Measurements from ENCODE around the gene TMEM86A. TPM values are rescaled to one million over a fixed set of nuclear protein-coding genes. Genes with fewer than 3 reads are reported as not detected.

The TMEM86A gene
- total RNA-seq, 4 donors from 2014 or later, result 1.7 to 3.6 (median 2.8) TPM

GRCh38 chr11:18737642-18738041 lies 39.1 kb downstream of the TMEM86A start:
- no peak overlapping the region for H3K4me3 ChIP-seq
- no peaks in the 10 kb centered on the region for H3K4me1 ChIP-seq
- no peak for TF ChIP-seq POLR2A (IDR thresholded peaks at IDR 0.05)
- DNase-seq (no peak), ATAC-seq (no peak)
- H3K36me3 ChIP-seq, result no peaks in the 10 kb centered on the region
- intact Hi-C loops (cut with DNase I; ENCODE audit: low total_unique reads) (no loop called here), in situ Hi-C loops (cut with MboI; ENCODE audit: low sequenced_read_pairs in 4 of 4) (loop anchor here in 2 of 4 donors (25.0 kb wide), 1 partner anchor 625 kb away; the partner anchor contains the start of gene SAAL1 (in 2 of the 2))
- no peaks in the 10 kb centered on the region for H3K9me3 ChIP-seq
- H3K27me3 ChIP-seq, result no peaks in the 10 kb centered on the region
- no peak overlapping the region for H3K27ac ChIP-seq

GRCh38 chr11:18739685-18740084 lies 41.1 kb downstream of the TMEM86A start:
- intact Hi-C loops (cut with DNase I; ENCODE audit: low total_unique reads), result no loop called here

GRCh38 chr11:18741783-18742182 lies 43.2 kb downstream of the TMEM86A start:
- intact Hi-C loops (cut with DNase I; ENCODE audit: low total_unique reads), result no loop called here
- Histone ChIP-seq H3K9me3 (no peaks in the 10 kb centered on the region), H3K27me3 (no peaks in the 10 kb centered on the region), H3K36me3 (no peaks in the 10 kb centered on the region), H3K27ac (no peak overlapping the region), H3K4me1 (no peaks in the 10 kb centered on the region), H3K4me3 (no peak overlapping the region)
- DNase-seq, result no peak
- no peak for ATAC-seq
- TF ChIP-seq POLR2A (IDR thresholded peaks at IDR 0.05), result no peak
- TF ChIP-seq CTCF (IDR thresholded peaks at IDR 0.05 in 4 of 5, conservative IDR thresholded peaks at IDR 0.05 in 1 of 5), result no peak
- in situ Hi-C loops (cut with MboI; ENCODE audit: low sequenced_read_pairs in 4 of 4), result loop anchor here in 3 of 4 donors (10.0 to 25.0 kb wide), 2 partner anchors 57 to 629 kb away; partner anchors contain the start of gene SAAL1 (in 2 of the 3)

More at GRCh38 chr11:18739685-18740084, 41.1 kb downstream of the TMEM86A start:
- Histone ChIP-seq H3K27ac (no peak overlapping the region), H3K27me3 (no peaks in the 10 kb centered on the region), H3K36me3 (no peaks in the 10 kb centered on the region), H3K4me1 (no peaks in the 10 kb centered on the region), H3K4me3 (no peak overlapping the region), H3K9me3 (no peaks in the 10 kb centered on the region)
- ATAC-seq, result no peak
- in situ Hi-C loops (cut with MboI; ENCODE audit: low sequenced_read_pairs in 4 of 4), result loop anchor here in 3 of 4 donors (10.0 to 25.0 kb wide), 2 partner anchors 55 to 627 kb away; partner anchors contain the start of gene SAAL1 (in 2 of the 3)
- no peak for DNase-seq
- no peak for TF ChIP-seq CTCF (IDR thresholded peaks at IDR 0.05 in 4 of 5, conservative IDR thresholded peaks at IDR 0.05 in 1 of 5)
- TF ChIP-seq POLR2A (IDR thresholded peaks at IDR 0.05), result no peak

- H3K4me3 ChIP-seq, result no peak overlapping the region
- no peak for TF ChIP-seq CTCF (IDR thresholded peaks at IDR 0.05 in 4 of 5, conservative IDR thresholded peaks at IDR 0.05 in 1 of 5)
- no peak for TF ChIP-seq POLR2A (IDR thresholded peaks at IDR 0.05)
- no peaks in the 10 kb centered on the region for H3K27me3 ChIP-seq
- H3K9me3 ChIP-seq, result no peaks in the 10 kb centered on the region
- in situ Hi-C loops (cut with MboI; ENCODE audit: low sequenced_read_pairs in 4 of 4) (loop anchor here in 3 of 4 donors (10.0 to 25.0 kb wide), 2 partner anchors 59 to 631 kb away; partner anchors contain the start of gene SAAL1 (in 2 of the 3)), intact Hi-C loops (cut with DNase I; ENCODE audit: low total_unique reads) (no loop called here)
- H3K27ac ChIP-seq, result no peak overlapping the region
- H3K36me3 ChIP-seq, result no peaks in the 10 kb centered on the region
- no peaks in the 10 kb centered on the region for H3K4me1 ChIP-seq
- DNase-seq (no peak), ATAC-seq (no peak)
These were observed 44.8 kb downstream of the TMEM86A start for GRCh38 chr11:18743365-18743764.

- Histone ChIP-seq H3K27ac (no peak overlapping the region), H3K4me3 (no peak overlapping the region), H3K9me3 (no peaks in the 10 kb centered on the region), H3K27me3 (no peaks in the 10 kb centered on the region), H3K4me1 (no peaks in the 10 kb centered on the region), H3K36me3 (no peaks in the 10 kb centered on the region)
- ATAC-seq (no peak), DNase-seq (no peak)
- in situ Hi-C loops (cut with MboI; ENCODE audit: low sequenced_read_pairs in 4 of 4), result loop anchor here in 3 of 4 donors (10.0 to 25.0 kb wide), 2 partner anchors 59 to 632 kb away; partner anchors contain the start of gene SAAL1 (in 2 of the 3)
- TF ChIP-seq POLR2A (IDR thresholded peaks at IDR 0.05), result no peak
- TF ChIP-seq CTCF (IDR thresholded peaks at IDR 0.05 in 4 of 5, conservative IDR thresholded peaks at IDR 0.05 in 1 of 5), result no peak
- intact Hi-C loops (cut with DNase I; ENCODE audit: low total_unique reads), result no loop called here
These were observed 45.4 kb downstream of the TMEM86A start for GRCh38 chr11:18743900-18744514.
